Measurements from ENCODE around the gene ALDH9A1. TPM values are rescaled to one million over a fixed set of nuclear protein-coding genes. Genes with fewer than 3 reads are reported as not detected.
"Not testable (repeated sequence)": the region's sequence is repeated elsewhere in the genome, so short reads cannot be mapped to it uniquely, and the experiment has no call there.

Gene ALDH9A1
- 76.2 TPM for polyA plus RNA-seq (2013, experiment 1 of 4)
- 80.2 TPM for polyA plus RNA-seq (2013, experiment 2 of 4)
- polyA plus RNA-seq (2013, experiment 3 of 4): 61.2 TPM
- polyA plus RNA-seq (2013, experiment 4 of 4): 62.9 TPM

DNA sequence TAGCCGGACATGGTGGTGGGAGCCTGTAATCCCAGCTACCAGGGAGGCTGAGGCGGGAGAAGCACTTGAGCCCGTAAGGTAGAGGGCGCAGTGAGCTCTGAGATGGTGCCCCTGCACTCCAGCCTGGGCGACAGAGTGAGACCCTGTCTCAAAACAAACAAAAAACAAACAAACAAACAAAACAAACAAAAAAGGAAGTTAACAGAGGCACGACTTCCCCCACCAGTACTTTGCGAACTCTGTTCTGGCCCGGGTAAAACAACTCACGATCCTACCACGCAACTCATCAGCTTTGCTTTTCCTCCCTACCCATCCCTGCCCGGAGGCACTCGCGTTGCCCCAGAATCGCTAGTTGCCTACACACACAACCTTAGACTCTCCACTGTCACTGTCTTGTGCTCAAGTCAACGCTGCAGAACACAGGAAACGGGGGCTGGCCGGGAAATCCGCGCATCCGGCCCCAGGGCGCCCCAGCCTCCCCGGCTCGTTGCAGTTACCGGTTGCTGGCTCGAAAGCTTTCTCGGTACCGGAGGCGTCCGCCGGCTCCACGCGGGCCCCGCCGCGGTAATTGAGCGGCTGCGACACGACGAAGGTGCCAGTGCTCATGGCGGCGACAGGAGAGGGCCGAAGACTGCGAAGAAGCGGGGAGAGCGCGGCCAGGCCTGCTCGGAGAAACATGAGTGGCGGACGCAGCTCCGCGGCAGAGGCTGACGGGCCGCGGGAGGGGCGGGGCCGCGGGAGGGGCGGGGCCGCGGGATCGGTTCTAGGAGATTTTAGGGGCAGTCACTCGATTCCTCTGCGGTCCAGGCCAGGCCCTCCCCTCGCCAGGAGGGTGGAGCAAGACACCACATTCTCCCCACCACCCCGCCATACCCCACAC lies at the start of gene ALDH9A1:
TSS of gene ALDH9A1 (minus strand) at position 682 of the 880 bp plus-strand sequence. CDS start at position 678, 4 bp downstream.
- peaks cover 3% of the 10 kb centered on the region for H3K36me3 ChIP-seq (ENCODE audit: control insufficient read depth, insufficient read depth, low read length)
- H3K27me3 ChIP-seq (ENCODE audit: control insufficient read depth, insufficient read depth, low read length, poor library complexity, severe bottlenecking): no peaks in the 10 kb centered on the region
- no peaks in the 10 kb centered on the region for H3K9me3 ChIP-seq (ENCODE audit: control insufficient read depth, low read length)
- WGBS, 2 experiments: 1% methylated on average over 65 of the region's 65 CpGs
- peak within 1 kb of the TSS; percentile 74 for H3K27ac ChIP-seq (ENCODE audit: insufficient read depth, low read depth, low read length, poor library complexity, severe bottlenecking)
- H3K4me1 ChIP-seq (ENCODE audit: control insufficient read depth, insufficient read depth, low read length): peaks cover 3% of the 10 kb centered on the region
- H3K4me3 ChIP-seq (ENCODE audit: insufficient read depth, low read depth, low read length): peak within 1 kb of the TSS; percentile 66

DNA sequence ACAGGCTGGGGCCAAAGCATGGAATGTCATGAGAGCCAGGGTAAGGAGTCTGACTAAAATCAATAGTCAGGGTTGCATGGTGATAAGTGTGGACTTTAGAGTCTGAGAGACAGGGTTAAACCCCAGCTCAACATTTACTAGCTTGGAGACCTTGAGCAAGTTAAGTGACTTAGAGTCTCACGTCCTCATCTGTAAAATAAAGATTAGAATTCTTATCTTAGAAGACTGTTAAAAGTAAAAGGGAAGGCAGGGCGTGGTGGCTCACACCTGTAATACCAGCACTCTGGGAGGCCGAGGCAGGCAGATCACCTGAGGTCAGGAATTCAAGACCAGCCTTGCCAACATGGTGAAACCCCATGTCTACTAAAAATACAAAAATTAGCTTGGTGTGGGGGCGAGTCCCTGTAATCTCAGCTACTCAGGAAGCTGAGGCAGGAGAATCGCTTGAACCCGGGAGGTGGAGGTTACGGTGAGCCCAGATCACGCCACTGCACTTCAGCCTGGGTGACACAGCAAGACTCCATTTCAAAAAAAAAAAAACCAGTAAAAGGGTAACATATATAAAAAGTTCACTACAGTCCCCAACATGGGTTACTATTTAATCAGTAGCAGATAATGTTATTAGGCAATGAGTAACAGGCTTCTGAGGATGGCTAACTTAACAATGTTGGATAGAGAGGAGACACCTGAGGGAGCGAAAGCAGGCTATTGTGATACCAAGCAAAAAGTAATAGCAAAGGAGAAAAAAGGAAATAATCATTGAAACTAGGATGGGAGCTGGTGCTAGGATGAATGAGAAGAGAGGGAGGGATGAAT lies 49.5 kb upstream of the ALDH9A1 start:
- 93 to 94% methylated on average over 9 of the region's 9 CpGs for WGBS, 2 experiments
- Histone ChIP-seq H3K27ac (ENCODE audit: insufficient read depth, low read depth, low read length, poor library complexity, severe bottlenecking) (no peak overlapping the region), H3K36me3 (ENCODE audit: control insufficient read depth, insufficient read depth, low read length) (no peaks in the 10 kb centered on the region)

DNA sequence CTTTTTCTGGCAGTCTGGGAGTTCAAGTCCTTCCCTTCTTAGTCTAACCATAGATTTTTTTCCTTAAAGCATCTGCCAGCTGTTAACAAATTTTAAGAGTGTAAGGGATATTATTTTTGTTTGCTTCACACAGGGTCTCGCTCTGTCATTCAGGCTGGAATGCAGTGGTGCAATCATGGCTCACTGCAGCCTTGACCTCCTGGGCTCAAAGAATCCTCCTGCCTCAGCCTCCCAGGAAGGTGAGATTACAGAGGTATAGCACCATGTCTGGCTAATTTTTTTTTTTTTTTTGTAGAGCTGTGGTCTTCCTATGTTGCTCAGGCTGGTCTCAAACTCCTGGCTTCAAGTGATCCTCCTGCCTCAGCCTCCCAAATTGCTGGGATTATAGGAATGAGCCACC lies 46.6 kb upstream of the ALDH9A1 start:
- H3K4me1 ChIP-seq (ENCODE audit: control insufficient read depth, insufficient read depth, low read length); H3K27me3 ChIP-seq (ENCODE audit: control insufficient read depth, insufficient read depth, low read length, poor library complexity, severe bottlenecking); H3K4me3 ChIP-seq (ENCODE audit: insufficient read depth, low read depth, low read length); H3K27ac ChIP-seq (ENCODE audit: insufficient read depth, low read depth, low read length, poor library complexity, severe bottlenecking); H3K36me3 ChIP-seq (ENCODE audit: control insufficient read depth, insufficient read depth, low read length); H3K9me3 ChIP-seq (ENCODE audit: control insufficient read depth, low read length): not testable (repeated sequence)
- 86 to 100% methylated on average over 1 of the region's 1 CpG for WGBS, 2 experiments

More for the DNA sequence above, 49.5 kb upstream of the ALDH9A1 start:
- Histone ChIP-seq H3K9me3 (ENCODE audit: control insufficient read depth, low read length) (no peaks in the 10 kb centered on the region), H3K27me3 (ENCODE audit: control insufficient read depth, insufficient read depth, low read length, poor library complexity, severe bottlenecking) (no peaks in the 10 kb centered on the region), H3K4me3 (ENCODE audit: insufficient read depth, low read depth, low read length) (no peak overlapping the region), H3K4me1 (ENCODE audit: control insufficient read depth, insufficient read depth, low read length) (no peaks in the 10 kb centered on the region)

DNA sequence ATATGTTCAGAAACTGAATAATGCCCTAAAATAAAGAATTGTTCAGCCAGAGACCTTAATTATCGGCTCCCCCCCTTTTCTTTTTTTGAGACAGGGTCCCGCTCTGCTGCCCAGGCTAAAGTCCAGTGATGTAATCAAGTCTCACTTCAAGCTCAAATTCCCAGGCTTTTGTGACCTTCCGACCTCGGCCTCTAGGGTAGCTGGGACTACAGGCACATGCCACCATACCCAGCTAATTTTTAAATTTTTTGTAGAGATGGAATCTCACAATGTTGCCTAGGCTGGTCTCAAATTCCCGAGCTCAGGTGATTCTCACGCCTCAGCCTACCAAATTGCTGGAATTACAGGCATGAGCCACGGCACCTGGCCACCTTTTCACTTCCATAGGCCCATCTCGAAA lies 43.8 kb upstream of the ALDH9A1 start:
- WGBS, 2 experiments: 94 to 95% methylated on average over 8 of the region's 8 CpGs
- no peaks in the 10 kb centered on the region for H3K36me3 ChIP-seq (ENCODE audit: control insufficient read depth, insufficient read depth, low read length)
- no peak overlapping the region for H3K27ac ChIP-seq (ENCODE audit: insufficient read depth, low read depth, low read length, poor library complexity, severe bottlenecking)
- no peaks in the 10 kb centered on the region for H3K27me3 ChIP-seq (ENCODE audit: control insufficient read depth, insufficient read depth, low read length, poor library complexity, severe bottlenecking)
- no peaks in the 10 kb centered on the region for H3K9me3 ChIP-seq (ENCODE audit: control insufficient read depth, low read length)
- H3K4me1 ChIP-seq (ENCODE audit: control insufficient read depth, insufficient read depth, low read length): no peaks in the 10 kb centered on the region
- no peak overlapping the region for H3K4me3 ChIP-seq (ENCODE audit: insufficient read depth, low read depth, low read length)

DNA sequence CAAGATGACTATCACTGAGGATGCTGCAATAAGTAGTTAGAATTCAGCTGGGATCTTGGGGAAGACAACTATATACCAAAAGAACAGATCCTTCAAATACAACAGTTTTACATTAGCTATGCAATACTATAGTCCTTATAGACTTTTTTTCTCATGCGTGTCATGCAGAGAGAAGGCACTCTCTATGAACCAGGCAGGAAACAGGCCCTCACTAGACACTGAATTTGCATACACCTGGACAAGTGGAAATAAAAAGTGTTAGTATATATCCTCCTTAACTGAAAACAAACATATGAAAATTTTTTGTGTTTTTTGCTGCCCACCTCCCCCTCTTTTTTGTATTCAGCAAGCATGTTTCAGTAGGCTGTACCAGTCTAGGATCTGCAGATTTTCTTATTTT lies 40.4 kb upstream of the ALDH9A1 start:
- Histone ChIP-seq H3K9me3 (ENCODE audit: control insufficient read depth, low read length) (no peaks in the 10 kb centered on the region), H3K27me3 (ENCODE audit: control insufficient read depth, insufficient read depth, low read length, poor library complexity, severe bottlenecking) (no peaks in the 10 kb centered on the region), H3K4me1 (ENCODE audit: control insufficient read depth, insufficient read depth, low read length) (no peaks in the 10 kb centered on the region), H3K36me3 (ENCODE audit: control insufficient read depth, insufficient read depth, low read length) (no peaks in the 10 kb centered on the region), H3K27ac (ENCODE audit: insufficient read depth, low read depth, low read length, poor library complexity, severe bottlenecking) (no peak overlapping the region), H3K4me3 (ENCODE audit: insufficient read depth, low read depth, low read length) (no peak overlapping the region)
- WGBS, 2 experiments: 92 to 100% methylated on average over 1 of the region's 1 CpG

DNA sequence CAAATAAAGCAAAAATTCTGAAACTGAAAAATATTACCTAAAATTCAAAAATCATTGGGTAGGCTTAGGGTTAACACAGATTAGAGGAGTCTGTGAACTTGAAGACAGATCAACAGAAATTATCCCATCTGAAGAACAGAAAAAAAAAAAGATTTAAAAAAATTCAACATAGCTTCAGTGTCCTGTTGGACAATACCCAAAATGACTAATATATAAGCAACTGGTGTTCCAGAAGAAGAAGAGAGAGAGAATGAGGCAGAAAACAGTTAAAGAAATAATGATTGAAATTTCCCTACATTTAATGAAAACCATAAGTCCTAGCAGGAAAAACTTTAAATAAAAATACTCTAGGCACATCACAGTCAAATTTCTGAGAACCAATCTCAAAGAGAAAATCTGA lies 38.8 kb upstream of the ALDH9A1 start:
- H3K4me1 ChIP-seq (ENCODE audit: control insufficient read depth, insufficient read depth, low read length): no peaks in the 10 kb centered on the region
- no peaks in the 10 kb centered on the region for H3K27me3 ChIP-seq (ENCODE audit: control insufficient read depth, insufficient read depth, low read length, poor library complexity, severe bottlenecking)
- no peak overlapping the region for H3K4me3 ChIP-seq (ENCODE audit: insufficient read depth, low read depth, low read length)
- H3K36me3 ChIP-seq (ENCODE audit: control insufficient read depth, insufficient read depth, low read length): no peaks in the 10 kb centered on the region
- no peak overlapping the region for H3K27ac ChIP-seq (ENCODE audit: insufficient read depth, low read depth, low read length, poor library complexity, severe bottlenecking)
- H3K9me3 ChIP-seq (ENCODE audit: control insufficient read depth, low read length): no peaks in the 10 kb centered on the region

DNA sequence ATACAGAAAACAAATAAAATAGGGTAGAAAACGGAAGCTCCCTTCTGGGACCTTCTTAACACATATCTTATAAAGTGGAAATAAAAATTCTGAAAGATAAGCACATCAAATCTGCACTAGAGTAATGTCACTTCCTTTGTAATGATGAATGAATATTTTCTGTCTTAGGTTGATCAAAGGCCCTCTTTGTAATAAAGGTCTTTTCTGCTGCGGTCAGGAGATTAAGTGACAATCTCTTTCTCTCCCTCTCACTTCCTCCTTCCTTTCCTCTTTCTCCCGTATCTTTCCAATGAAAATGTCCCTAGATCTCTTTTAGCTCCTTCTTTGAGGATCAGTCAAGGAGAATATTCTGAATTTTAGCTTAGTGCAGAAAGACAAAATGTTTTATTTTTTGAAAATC lies 36.5 kb upstream of the ALDH9A1 start:
- H3K36me3 ChIP-seq (ENCODE audit: control insufficient read depth, insufficient read depth, low read length): no peaks in the 10 kb centered on the region
- no peak overlapping the region for H3K27ac ChIP-seq (ENCODE audit: insufficient read depth, low read depth, low read length, poor library complexity, severe bottlenecking)
- H3K9me3 ChIP-seq (ENCODE audit: control insufficient read depth, low read length): no peaks in the 10 kb centered on the region
- WGBS, 2 experiments: 95 to 100% methylated on average over 2 of the region's 3 CpGs
- H3K4me3 ChIP-seq (ENCODE audit: insufficient read depth, low read depth, low read length): no peak overlapping the region
- no peaks in the 10 kb centered on the region for H3K4me1 ChIP-seq (ENCODE audit: control insufficient read depth, insufficient read depth, low read length)
- H3K27me3 ChIP-seq (ENCODE audit: control insufficient read depth, insufficient read depth, low read length, poor library complexity, severe bottlenecking): no peaks in the 10 kb centered on the region

DNA sequence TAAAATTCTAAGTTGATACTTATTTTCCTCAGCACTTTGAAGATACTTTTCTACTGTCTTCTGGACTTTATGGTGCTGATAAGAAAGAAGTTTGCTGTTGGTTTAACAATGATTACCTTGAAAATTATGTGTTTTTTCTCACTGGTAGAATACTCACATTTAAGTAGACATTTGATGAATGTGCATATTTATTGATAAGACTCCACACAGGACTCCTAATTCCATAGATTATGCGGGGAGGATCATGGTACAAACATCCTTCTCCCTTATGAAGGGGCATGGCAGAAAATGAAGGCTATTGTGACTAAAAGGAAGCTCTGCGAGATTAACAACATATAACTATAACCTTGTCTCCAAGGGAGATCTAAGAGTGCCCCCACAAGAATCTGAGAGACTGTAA lies 28.5 kb upstream of the ALDH9A1 start:
- 100% methylated on average over 1 of the region's 2 CpGs for WGBS, 2 experiments
- Histone ChIP-seq H3K27me3 (ENCODE audit: control insufficient read depth, insufficient read depth, low read length, poor library complexity, severe bottlenecking) (no peaks in the 10 kb centered on the region), H3K36me3 (ENCODE audit: control insufficient read depth, insufficient read depth, low read length) (peaks cover 5% of the 10 kb centered on the region), H3K9me3 (ENCODE audit: control insufficient read depth, low read length) (no peaks in the 10 kb centered on the region), H3K27ac (ENCODE audit: insufficient read depth, low read depth, low read length, poor library complexity, severe bottlenecking) (no peak overlapping the region), H3K4me3 (ENCODE audit: insufficient read depth, low read depth, low read length) (no peak overlapping the region), H3K4me1 (ENCODE audit: control insufficient read depth, insufficient read depth, low read length) (no peaks in the 10 kb centered on the region)

DNA sequence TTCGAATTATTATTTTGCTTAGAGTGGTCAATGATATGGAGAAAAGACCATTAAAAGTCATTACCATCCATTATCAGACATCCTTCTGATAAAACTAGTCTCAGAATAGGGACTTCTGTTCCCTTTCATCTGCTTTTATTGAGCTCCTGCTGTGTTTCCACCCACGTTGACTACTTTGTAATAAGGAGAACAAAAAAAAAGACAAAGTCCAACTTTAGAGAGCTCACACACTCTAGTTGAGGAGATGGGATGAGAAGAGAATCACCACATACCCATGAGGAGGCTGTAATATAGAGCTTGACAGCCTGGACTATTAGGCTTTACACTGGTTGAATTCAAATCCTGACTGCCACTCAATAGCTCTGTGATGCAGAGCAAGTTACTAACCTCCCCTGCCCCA lies 27.8 kb upstream of the ALDH9A1 start:
- Histone ChIP-seq H3K4me3 (ENCODE audit: insufficient read depth, low read depth, low read length) (no peak overlapping the region), H3K27me3 (ENCODE audit: control insufficient read depth, insufficient read depth, low read length, poor library complexity, severe bottlenecking) (no peaks in the 10 kb centered on the region), H3K36me3 (ENCODE audit: control insufficient read depth, insufficient read depth, low read length) (peaks cover 5% of the 10 kb centered on the region), H3K4me1 (ENCODE audit: control insufficient read depth, insufficient read depth, low read length) (no peaks in the 10 kb centered on the region), H3K9me3 (ENCODE audit: control insufficient read depth, low read length) (no peaks in the 10 kb centered on the region), H3K27ac (ENCODE audit: insufficient read depth, low read depth, low read length, poor library complexity, severe bottlenecking) (no peak overlapping the region)
- 90 to 100% methylated on average over 1 to 2 of the region's 2 CpGs for WGBS, 2 experiments

DNA sequence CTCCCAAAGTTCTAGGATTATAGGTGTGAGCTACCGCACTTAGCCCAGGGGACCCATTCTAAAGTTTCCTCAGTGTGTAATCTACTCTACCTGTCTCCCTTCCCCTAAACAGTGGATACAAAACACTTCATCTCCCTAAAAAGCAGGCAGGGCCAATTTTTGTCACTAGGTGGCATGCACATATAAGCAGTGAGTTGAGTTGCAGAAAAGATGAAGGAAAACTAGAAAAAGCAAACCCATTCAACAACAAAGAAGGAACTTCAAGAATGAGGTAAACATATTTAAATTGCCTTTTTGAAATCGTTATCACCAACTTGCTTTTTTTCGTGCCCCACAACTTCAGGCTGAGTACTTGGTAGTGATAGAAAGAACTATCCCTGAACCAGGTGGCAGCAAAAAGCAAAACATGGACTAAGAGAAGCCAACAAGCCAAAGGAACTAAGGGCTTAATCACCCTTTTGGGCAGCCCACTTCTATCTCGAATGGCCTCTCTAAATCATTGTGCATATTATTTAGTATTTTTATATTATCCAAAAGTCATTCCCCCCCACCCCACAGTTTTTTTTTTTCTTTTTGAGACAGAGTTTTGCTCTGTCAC lies 19.7 kb upstream of the ALDH9A1 start:
- WGBS, 2 experiments: 32 to 43% methylated on average over 3 to 4 of the region's 4 CpGs
- no peaks in the 10 kb centered on the region for H3K36me3 ChIP-seq (ENCODE audit: control insufficient read depth, insufficient read depth, low read length)
- H3K9me3 ChIP-seq (ENCODE audit: control insufficient read depth, low read length): no peaks in the 10 kb centered on the region
- H3K27me3 ChIP-seq (ENCODE audit: control insufficient read depth, insufficient read depth, low read length, poor library complexity, severe bottlenecking): no peaks in the 10 kb centered on the region
- no peak overlapping the region for H3K27ac ChIP-seq (ENCODE audit: insufficient read depth, low read depth, low read length, poor library complexity, severe bottlenecking)
- H3K4me1 ChIP-seq (ENCODE audit: control insufficient read depth, insufficient read depth, low read length): peaks cover 10% of the 10 kb centered on the region
- no peak overlapping the region for H3K4me3 ChIP-seq (ENCODE audit: insufficient read depth, low read depth, low read length)
